Activated naive CD4-positive, alpha-beta T cell treated with anti-CD3 and anti-CD28 coated beads for 36 hours (primary cell): ENCODE results near the gene HS3ST4. TPM values are rescaled to one million over a fixed set of nuclear protein-coding genes. Genes with fewer than 3 reads are reported as not detected.
"Not testable (repeated sequence)": the region's sequence is repeated elsewhere in the genome, so short reads cannot be mapped to it uniquely, and the experiment has no call there.

Experiments used
- CTCF ChIA-PET: fragments of 350-600 bp; sonication (Branson Sonifier 250); formaldehyde crosslinking; loops from one replicate; lab custom pipeline; 2021; ENCODE audit warnings: antibody characterized with exemption; lab: Charles Lee
- DNase-seq: peaks from one replicate; pipeline ENCODE4 v3.0.0-alpha.2; 2020
- H3K27ac Mint-ChIP-seq: one replicate; pipeline ENCODE4 v1.8.0; 2021; ENCODE audit warnings: mild to moderate bottlenecking, mixed read lengths
- H3K27me3 Mint-ChIP-seq: one replicate; pipeline ENCODE4 v1.8.0; 2021; ENCODE audit warnings: low read depth, mixed read lengths
- H3K36me3 Mint-ChIP-seq: one replicate; pipeline ENCODE4 v1.8.0; 2021; ENCODE audit warnings: low read depth, mixed read lengths
- H3K4me1 Mint-ChIP-seq: one replicate; pipeline ENCODE4 v1.8.0; 2021; ENCODE audit warnings: low read depth, mixed read lengths
- H3K4me3 Mint-ChIP-seq: one replicate; pipeline ENCODE4 v1.8.0; 2021; ENCODE audit warnings: mild to moderate bottlenecking, moderate library complexity, mixed read lengths
- H3K9me3 Mint-ChIP-seq: one replicate; pipeline ENCODE4 v1.8.0; 2021; ENCODE audit warnings: mixed read lengths
- intact Hi-C: fragments of 100-400 bp; cut with micrococcal nuclease; formaldehyde crosslinking; loops from one replicate; pipeline ENCODE4 v1.15.1; 2023
- total RNA-seq, 2 experiments: library from RNA; stranded (reverse); gene quantifications; one replicate each; pipeline ENCODE4 v1.2.3, GENCODE V29; 2021

The HS3ST4 gene
- total RNA-seq, 2 experiments from 2014 or later = not detected

GRCh38 chr16:25747160-25747758, 55.5 kb downstream of the HS3ST4 start:
- Mint-ChIP-seq H3K36me3 (no peaks in the 10 kb centered on the region), H3K4me3 (no peak overlapping the region), H3K27me3 (peaks cover 5% of the 10 kb centered on the region), H3K27ac (no peak overlapping the region), H3K9me3 (peaks cover 8% of the 10 kb centered on the region), H3K4me1 (no peaks in the 10 kb centered on the region)
- DNase-seq = peak; percentile 38
- intact Hi-C loops = no loop called here
- CTCF ChIA-PET = no interaction called here

GRCh38 chr16:25748092-25748654, 56.4 kb downstream of the HS3ST4 start:
- intact Hi-C loops = no loop called here
- DNase-seq = no peak
- no peaks in the 10 kb centered on the region for H3K36me3 Mint-ChIP-seq
- H3K4me1 Mint-ChIP-seq = no peaks in the 10 kb centered on the region
- H3K27ac Mint-ChIP-seq = no peak overlapping the region
- H3K9me3 Mint-ChIP-seq = peaks cover 8% of the 10 kb centered on the region
- peaks cover 5% of the 10 kb centered on the region for H3K27me3 Mint-ChIP-seq
- CTCF ChIA-PET = no interaction called here
- H3K4me3 Mint-ChIP-seq = no peak overlapping the region

- H3K36me3 Mint-ChIP-seq = no peaks in the 10 kb centered on the region
- DNase-seq = no peak
- intact Hi-C loops = no loop called here
- no peak overlapping the region for H3K27ac Mint-ChIP-seq
- H3K27me3 Mint-ChIP-seq = peaks cover 4% of the 10 kb centered on the region
- H3K4me3 Mint-ChIP-seq = no peak overlapping the region
- H3K4me1 Mint-ChIP-seq = no peaks in the 10 kb centered on the region
- CTCF ChIA-PET = no interaction called here
- H3K9me3 Mint-ChIP-seq = peaks cover 8% of the 10 kb centered on the region
Measured at GRCh38 chr16:25750488-25751216, 58.9 kb downstream of the HS3ST4 start.

- intact Hi-C loops = no loop called here
- peaks cover 7% of the 10 kb centered on the region for H3K9me3 Mint-ChIP-seq
- H3K4me3 Mint-ChIP-seq = no peak overlapping the region
- peaks cover 4% of the 10 kb centered on the region for H3K27me3 Mint-ChIP-seq
- H3K36me3 Mint-ChIP-seq = no peaks in the 10 kb centered on the region
- no peak for DNase-seq
- no peaks in the 10 kb centered on the region for H3K4me1 Mint-ChIP-seq
- CTCF ChIA-PET = no interaction called here
- no peak overlapping the region for H3K27ac Mint-ChIP-seq
Measured at GRCh38 chr16:25751230-25751835, 59.6 kb downstream of the HS3ST4 start.

GRCh38 chr16:25764466-25764865, 72.7 kb downstream of the HS3ST4 start:
- CTCF ChIA-PET = no interaction called here
- H3K36me3 Mint-ChIP-seq = no peaks in the 10 kb centered on the region
- H3K27ac Mint-ChIP-seq = no peak overlapping the region
- H3K4me1 Mint-ChIP-seq = no peaks in the 10 kb centered on the region
- H3K4me3 Mint-ChIP-seq = no peak overlapping the region
- H3K27me3 Mint-ChIP-seq = peaks cover 2% of the 10 kb centered on the region
- intact Hi-C loops = no loop called here
- DNase-seq = no peak
- no peaks in the 10 kb centered on the region for H3K9me3 Mint-ChIP-seq

GRCh38 chr16:25771216-25771615, 79.5 kb downstream of the HS3ST4 start:
- Mint-ChIP-seq H3K27ac (no peak overlapping the region), H3K4me1 (no peaks in the 10 kb centered on the region), H3K27me3 (peaks cover 4% of the 10 kb centered on the region), H3K36me3 (no peaks in the 10 kb centered on the region), H3K4me3 (no peak overlapping the region), H3K9me3 (no peaks in the 10 kb centered on the region)
- CTCF ChIA-PET = no interaction called here
- intact Hi-C loops = no loop called here
- DNase-seq = no peak

- Mint-ChIP-seq H3K4me3 (no peak overlapping the region), H3K27me3 (peaks cover 6% of the 10 kb centered on the region), H3K9me3 (no peaks in the 10 kb centered on the region), H3K36me3 (no peaks in the 10 kb centered on the region), H3K27ac (no peak overlapping the region), H3K4me1 (no peaks in the 10 kb centered on the region)
- no peak for DNase-seq
- intact Hi-C loops = no loop called here
- CTCF ChIA-PET = no interaction called here
Measured at GRCh38 chr16:25771812-25772568, 80.2 kb downstream of the HS3ST4 start.

- H3K27me3 Mint-ChIP-seq, H3K4me1 Mint-ChIP-seq, H3K27ac Mint-ChIP-seq, H3K36me3 Mint-ChIP-seq, intact Hi-C loops, H3K4me3 Mint-ChIP-seq, DNase-seq, CTCF ChIA-PET, H3K9me3 Mint-ChIP-seq: not testable (repeated sequence)
Measured at GRCh38 chr16:25776214-25776613, 84.5 kb downstream of the HS3ST4 start.

GRCh38 chr16:25783226-25783625, 91.5 kb downstream of the HS3ST4 start:
- CTCF ChIA-PET = interaction anchor here (0.6 kb wide), 1 partner anchor 489 kb away, joined by 3 read pairs; no protein-coding TSS in a partner anchor
- Mint-ChIP-seq H3K4me3 (no peak overlapping the region), H3K36me3 (no peaks in the 10 kb centered on the region), H3K27me3 (peaks cover 6% of the 10 kb centered on the region), H3K27ac (no peak overlapping the region), H3K4me1 (no peaks in the 10 kb centered on the region), H3K9me3 (no peaks in the 10 kb centered on the region)
- DNase-seq = no peak
- intact Hi-C loops = no loop called here

- H3K4me3 Mint-ChIP-seq = no peak overlapping the region
- intact Hi-C loops = no loop called here
- peaks cover 3% of the 10 kb centered on the region for H3K27me3 Mint-ChIP-seq
- H3K36me3 Mint-ChIP-seq = no peaks in the 10 kb centered on the region
- no peaks in the 10 kb centered on the region for H3K9me3 Mint-ChIP-seq
- CTCF ChIA-PET = no interaction called here
- no peak for DNase-seq
- no peaks in the 10 kb centered on the region for H3K4me1 Mint-ChIP-seq
- no peak overlapping the region for H3K27ac Mint-ChIP-seq
Measured at GRCh38 chr16:25785361-25785760, 93.6 kb downstream of the HS3ST4 start.

- no peak for DNase-seq
- CTCF ChIA-PET = no interaction called here
- no peaks in the 10 kb centered on the region for H3K36me3 Mint-ChIP-seq
- no peaks in the 10 kb centered on the region for H3K4me1 Mint-ChIP-seq
- intact Hi-C loops = no loop called here
- no peak overlapping the region for H3K27ac Mint-ChIP-seq
- no peak overlapping the region for H3K4me3 Mint-ChIP-seq
- H3K27me3 Mint-ChIP-seq = peaks cover 5% of the 10 kb centered on the region
- H3K9me3 Mint-ChIP-seq = no peaks in the 10 kb centered on the region
Measured at GRCh38 chr16:25786748-25787147, 95.0 kb downstream of the HS3ST4 start.

GRCh38 chr16:25788637-25789036, 96.9 kb downstream of the HS3ST4 start:
- Mint-ChIP-seq H3K27me3 (peaks cover 9% of the 10 kb centered on the region), H3K27ac (no peak overlapping the region), H3K4me1 (no peaks in the 10 kb centered on the region), H3K36me3 (no peaks in the 10 kb centered on the region), H3K4me3 (no peak overlapping the region), H3K9me3 (no peaks in the 10 kb centered on the region)
- CTCF ChIA-PET = no interaction called here
- DNase-seq = no peak
- intact Hi-C loops = no loop called here
